Activated B cell treated with CpG ODN at 0.5 μM for 24 hours (primary cell): ENCODE results near the gene MAML3. TPM values are rescaled to one million over a fixed set of nuclear protein-coding genes. Genes with fewer than 3 reads are reported as not detected.
A peak's percentile ranks its signal among the peaks of the same experiment; 100 is the strongest.

Experiments
- ATAC-seq: fragments of 200-7000 bp; cut with Tn5 transposase; one replicate; pipeline ENCODE4 v1.10.0; 2021; ENCODE audit warnings: low read depth, mild to moderate bottlenecking, moderate library complexity
- CTCF ChIA-PET: fragments of 350-600 bp; sonication (Branson Sonifier 250); formaldehyde crosslinking; loops from one replicate; lab custom pipeline; 2021; ENCODE audit warnings: antibody characterized with exemption; lab: Charles Lee
- POLR2A ChIA-PET: fragments of 350-600 bp; sonication (Branson Sonifier 250); formaldehyde crosslinking; loops from one replicate; lab custom pipeline; 2021; ENCODE audit warnings: antibody characterized with exemption; lab: Charles Lee
- DNase-seq: peaks from one replicate; pipeline ENCODE4 v3.0.0; 2022
- H3K27ac Mint-ChIP-seq: one replicate; pipeline ENCODE4 v1.8.0; 2020; ENCODE audit warnings: mixed read lengths
- H3K27me3 Mint-ChIP-seq: one replicate; pipeline ENCODE4 v1.8.0; 2021; ENCODE audit warnings: mixed read lengths
- H3K36me3 Mint-ChIP-seq: one replicate; pipeline ENCODE4 v1.8.0; 2021; ENCODE audit warnings: low read depth, mixed read lengths
- H3K4me1 Mint-ChIP-seq: one replicate; pipeline ENCODE4 v1.8.0; 2021; ENCODE audit warnings: mixed read lengths
- H3K4me3 Mint-ChIP-seq: one replicate; pipeline ENCODE4 v1.8.0; 2020; ENCODE audit warnings: mild to moderate bottlenecking, mixed read lengths
- H3K9me3 Mint-ChIP-seq: one replicate; pipeline ENCODE4 v1.8.0; 2020; ENCODE audit warnings: mixed read lengths
- intact Hi-C: fragments of 100-400 bp; cut with micrococcal nuclease; formaldehyde crosslinking; loops from one replicate; pipeline ENCODE4 v1.15.1; 2024
- total RNA-seq: library from RNA; stranded (reverse); gene quantifications from 2 replicates; pipeline ENCODE4 v1.2.3, GENCODE V29; 2022
- TF ChIP-seq, protein P1 (sequence below): fragments of 200-600 bp; IDR thresholded peaks from one replicate; pipeline ENCODE4 v1.8.0; 2022; ENCODE audit warnings: antibody characterized with exemption, mild to moderate bottlenecking

MAML3 gene
- total RNA-seq, 1 donor from 2014 or later: 2.6 TPM

DNA sequence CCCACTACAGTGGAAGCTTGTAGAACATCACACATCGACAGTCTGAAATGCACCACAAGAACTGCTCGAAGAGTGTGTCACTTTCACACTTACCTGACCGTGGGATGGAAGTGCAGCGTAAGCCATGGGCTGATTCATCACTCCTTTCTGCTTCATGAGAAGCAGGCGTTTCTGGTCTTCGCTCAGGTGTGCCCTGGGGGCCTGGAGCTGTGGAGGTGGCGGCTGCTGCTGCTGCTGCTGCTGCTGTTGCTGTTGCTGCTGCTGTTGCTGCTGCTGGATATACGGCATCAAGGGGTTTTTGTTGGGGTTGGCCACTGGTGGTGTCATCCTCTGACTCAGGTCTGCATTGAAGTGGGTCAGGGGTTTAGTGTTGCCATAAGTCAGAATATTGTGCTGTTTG, 264.7 kb downstream of the MAML3 start:
- intact Hi-C loops: no loop called here
- Mint-ChIP-seq H3K27me3 (peaks cover 2% of the 10 kb centered on the region), H3K36me3 (no peaks in the 10 kb centered on the region), H3K4me3 (no peak overlapping the region), H3K9me3 (no peaks in the 10 kb centered on the region), H3K4me1 (peaks cover 14% of the 10 kb centered on the region), H3K27ac (no peak overlapping the region)
- POLR2A ChIA-PET: no interaction called here
- ATAC-seq: no peak
- TF ChIP-seq, protein P1, sequence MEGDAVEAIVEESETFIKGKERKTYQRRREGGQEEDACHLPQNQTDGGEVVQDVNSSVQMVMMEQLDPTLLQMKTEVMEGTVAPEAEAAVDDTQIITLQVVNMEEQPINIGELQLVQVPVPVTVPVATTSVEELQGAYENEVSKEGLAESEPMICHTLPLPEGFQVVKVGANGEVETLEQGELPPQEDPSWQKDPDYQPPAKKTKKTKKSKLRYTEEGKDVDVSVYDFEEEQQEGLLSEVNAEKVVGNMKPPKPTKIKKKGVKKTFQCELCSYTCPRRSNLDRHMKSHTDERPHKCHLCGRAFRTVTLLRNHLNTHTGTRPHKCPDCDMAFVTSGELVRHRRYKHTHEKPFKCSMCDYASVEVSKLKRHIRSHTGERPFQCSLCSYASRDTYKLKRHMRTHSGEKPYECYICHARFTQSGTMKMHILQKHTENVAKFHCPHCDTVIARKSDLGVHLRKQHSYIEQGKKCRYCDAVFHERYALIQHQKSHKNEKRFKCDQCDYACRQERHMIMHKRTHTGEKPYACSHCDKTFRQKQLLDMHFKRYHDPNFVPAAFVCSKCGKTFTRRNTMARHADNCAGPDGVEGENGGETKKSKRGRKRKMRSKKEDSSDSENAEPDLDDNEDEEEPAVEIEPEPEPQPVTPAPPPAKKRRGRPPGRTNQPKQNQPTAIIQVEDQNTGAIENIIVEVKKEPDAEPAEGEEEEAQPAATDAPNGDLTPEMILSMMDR: no peak
- CTCF ChIA-PET: no interaction called here
- DNase-seq: no peak

DNA sequence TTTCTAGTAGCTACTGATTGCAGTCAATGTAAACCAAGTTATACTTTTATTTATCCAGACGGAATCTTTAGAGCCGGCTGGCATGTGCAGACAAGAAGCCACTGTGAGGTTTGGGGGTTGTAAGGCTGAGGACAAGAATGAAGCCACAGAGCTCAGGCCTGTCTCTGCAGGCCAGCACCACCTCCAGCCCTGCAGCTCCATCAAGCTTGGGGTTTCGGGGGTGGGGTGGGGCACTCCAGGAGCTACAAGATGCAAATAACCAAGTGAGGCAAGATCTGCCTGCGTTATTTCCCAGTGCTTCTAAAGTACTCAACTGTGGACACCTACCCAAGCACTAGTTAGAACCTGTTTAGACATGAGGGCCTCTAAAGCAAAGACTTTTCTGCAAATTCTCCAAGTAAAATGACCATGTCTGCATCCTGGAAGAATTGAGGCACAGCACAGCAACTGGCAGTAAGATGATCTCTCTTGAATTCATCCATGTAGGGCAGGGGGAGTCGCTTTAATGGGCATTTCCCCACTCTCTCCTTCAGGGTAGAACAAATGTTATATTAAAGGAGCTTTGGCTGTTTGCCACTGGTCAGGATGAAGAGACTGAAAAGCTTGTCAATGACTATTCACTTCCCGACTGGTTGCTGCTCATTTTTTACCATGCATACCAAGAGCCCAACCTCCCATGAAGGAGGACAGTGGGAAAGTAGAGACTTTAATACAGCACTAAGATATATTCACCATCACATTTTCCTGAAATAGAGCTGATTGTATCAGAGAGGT, 265.8 kb downstream of the MAML3 start:
- POLR2A ChIA-PET: no interaction called here
- Mint-ChIP-seq H3K9me3 (no peaks in the 10 kb centered on the region), H3K27me3 (peaks cover 2% of the 10 kb centered on the region), H3K4me1 (peaks cover 14% of the 10 kb centered on the region), H3K27ac (no peak overlapping the region), H3K36me3 (no peaks in the 10 kb centered on the region), H3K4me3 (no peak overlapping the region)
- DNase-seq: no peak
- CTCF ChIA-PET: no interaction called here
- ATAC-seq: peak; percentile 62
- intact Hi-C loops: no loop called here
- TF ChIP-seq, protein P1: no peak

DNA sequence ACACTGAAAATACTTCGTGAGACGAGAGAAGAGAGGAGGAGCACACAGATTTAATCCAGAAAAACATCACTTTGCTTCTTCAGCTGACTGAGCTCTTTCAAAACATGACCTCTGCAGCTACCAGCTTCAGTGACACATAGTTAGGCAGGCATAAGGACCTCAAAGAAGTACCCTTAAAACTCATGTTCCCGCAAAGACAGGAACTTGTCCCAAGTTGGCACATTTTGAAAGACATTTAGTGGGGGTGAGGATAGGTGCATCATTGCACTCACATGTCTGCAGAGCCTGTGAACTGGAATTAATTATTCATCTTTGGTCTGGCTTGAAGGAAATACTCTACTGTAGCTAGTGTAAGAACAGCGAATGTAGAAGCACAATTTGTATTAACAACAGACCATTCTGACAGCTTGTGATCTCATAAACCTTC, 266.6 kb downstream of the MAML3 start:
- Mint-ChIP-seq H3K36me3 (no peaks in the 10 kb centered on the region), H3K27ac (no peak overlapping the region), H3K9me3 (peaks cover 3% of the 10 kb centered on the region), H3K4me3 (peak overlapping the region; percentile 20), H3K27me3 (peaks cover 5% of the 10 kb centered on the region), H3K4me1 (peaks cover 14% of the 10 kb centered on the region)
- peak; percentile 42 for ATAC-seq
- CTCF ChIA-PET: no interaction called here
- POLR2A ChIA-PET: no interaction called here
- TF ChIP-seq, protein P1: no peak
- intact Hi-C loops: no loop called here
- DNase-seq: no peak

DNA sequence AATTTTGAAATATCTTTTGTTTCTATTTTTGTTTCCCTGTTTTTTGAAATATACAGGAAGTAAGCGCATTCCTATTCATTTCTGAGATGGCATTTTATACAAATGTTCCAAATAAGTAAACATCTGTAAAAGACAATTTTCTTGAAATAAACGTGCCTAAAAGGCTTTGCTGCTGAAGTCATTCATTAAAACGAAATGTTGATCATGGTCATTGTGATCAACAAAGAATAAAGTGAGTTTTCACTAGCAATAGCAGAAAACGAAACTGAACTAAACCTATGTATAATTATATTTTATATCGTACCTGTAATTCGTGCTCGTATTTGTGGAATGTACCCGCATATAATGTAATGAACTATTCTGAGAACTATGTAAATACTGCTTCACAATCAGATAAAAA, 267.2 kb downstream of the MAML3 start:
- peaks cover 14% of the 10 kb centered on the region for H3K4me1 Mint-ChIP-seq
- ATAC-seq (no peak), DNase-seq (no peak)
- intact Hi-C loops: no loop called here
- CTCF ChIA-PET: no interaction called here
- H3K9me3 Mint-ChIP-seq: peaks cover 3% of the 10 kb centered on the region
- no peaks in the 10 kb centered on the region for H3K36me3 Mint-ChIP-seq
- TF ChIP-seq, protein P1: no peak
- peak overlapping the region; percentile 20 for H3K4me3 Mint-ChIP-seq
- POLR2A ChIA-PET: no interaction called here
- peaks cover 5% of the 10 kb centered on the region for H3K27me3 Mint-ChIP-seq
- no peak overlapping the region for H3K27ac Mint-ChIP-seq

GRCh38 chr4:139884438-139884837, 269.5 kb downstream of the MAML3 start:
- Mint-ChIP-seq H3K27ac (no peak overlapping the region), H3K36me3 (no peaks in the 10 kb centered on the region)
- CTCF ChIA-PET: no interaction called here

More at GRCh38 chr4:139884438-139884837, 269.5 kb downstream of the MAML3 start:
- H3K4me3 Mint-ChIP-seq: no peak overlapping the region
- intact Hi-C loops: no loop called here
- H3K9me3 Mint-ChIP-seq: peaks cover 3% of the 10 kb centered on the region
- ATAC-seq (no peak), DNase-seq (no peak)
- peaks cover 13% of the 10 kb centered on the region for H3K4me1 Mint-ChIP-seq
- POLR2A ChIA-PET: no interaction called here
- peaks cover 4% of the 10 kb centered on the region for H3K27me3 Mint-ChIP-seq
- TF ChIP-seq, protein P1: no peak
